IPS-18c (cell line): ENCODE measurements around the gene RTN4RL1.
A peak's percentile ranks its signal among the peaks of the same experiment; 100 is the strongest.

Experiments used
- H3K4me3 ChIP-seq: 2 replicates; pipeline ENCODE4 v1.7.0; 2013; ENCODE audit warnings: low read depth, mild to moderate bottlenecking, low read length, moderate library complexity; ENCODE audit not compliant: insufficient read depth
- H3K9me3 ChIP-seq: one replicate; pipeline ENCODE4 v1.6.1; 2013; ENCODE audit warnings: mild to moderate bottlenecking, low read length, moderate library complexity; ENCODE audit not compliant: control insufficient read depth, insufficient read depth

Gene RTN4RL1

GRCh38 chr17:2061441-2061958 is 36.4 kb upstream of the RTN4RL1 start:
- H3K4me3 ChIP-seq: no peak overlapping the region
- H3K9me3 ChIP-seq: no peaks in the 10 kb centered on the region

GRCh38 chr17:2060681-2061440 is 35.7 kb upstream of the RTN4RL1 start:
- Histone ChIP-seq H3K4me3 (no peak overlapping the region), H3K9me3 (no peaks in the 10 kb centered on the region)

GRCh38 chr17:2060385-2060658 is 35.2 kb upstream of the RTN4RL1 start:
- Histone ChIP-seq H3K9me3 (no peaks in the 10 kb centered on the region), H3K4me3 (no peak overlapping the region)

GRCh38 chr17:2059547-2060384 is 34.6 kb upstream of the RTN4RL1 start:
- H3K4me3 ChIP-seq: no peak overlapping the region; the same call in 1 of the 2 replicates
- no peaks in the 10 kb centered on the region for H3K9me3 ChIP-seq

GRCh38 chr17:2058586-2059546 is 33.7 kb upstream of the RTN4RL1 start:
- peak overlapping the region; percentile 15; the same call in 1 of the 2 replicates for H3K4me3 ChIP-seq
- no peaks in the 10 kb centered on the region for H3K9me3 ChIP-seq

GRCh38 chr17:2057760-2058585 is 32.8 kb upstream of the RTN4RL1 start:
- Histone ChIP-seq H3K4me3 (no peak overlapping the region), H3K9me3 (no peaks in the 10 kb centered on the region)

GRCh38 chr17:2057175-2057759 is 32.1 kb upstream of the RTN4RL1 start:
- Histone ChIP-seq H3K4me3 (no peak overlapping the region), H3K9me3 (no peaks in the 10 kb centered on the region)

GRCh38 chr17:2056206-2057174 is 31.4 kb upstream of the RTN4RL1 start:
- no peaks in the 10 kb centered on the region for H3K9me3 ChIP-seq
- no peak overlapping the region for H3K4me3 ChIP-seq

- Histone ChIP-seq H3K4me3 (peak overlapping the region; percentile 56), H3K9me3 (no peaks in the 10 kb centered on the region)
These were observed 30.4 kb upstream of the RTN4RL1 start for GRCh38 chr17:2055292-2056205.

GRCh38 chr17:2054512-2055291 is 29.6 kb upstream of the RTN4RL1 start, which contains the start of gene HIC1:
HIC1 (plus strand) TSS chr17:2055103; CDS start chr17:2056691, 1,588 bp downstream.
- H3K9me3 ChIP-seq: no peaks in the 10 kb centered on the region
- H3K4me3 ChIP-seq: peak within 1 kb of the TSS; percentile 56

GRCh38 chr17:2054262-2054511 is 29.1 kb upstream of the RTN4RL1 start:
- Histone ChIP-seq H3K4me3 (peak overlapping the region; percentile 50), H3K9me3 (no peaks in the 10 kb centered on the region)

GRCh38 chr17:2053380-2054261 is 28.5 kb upstream of the RTN4RL1 start:
- peak overlapping the region; percentile 50 for H3K4me3 ChIP-seq
- H3K9me3 ChIP-seq: no peaks in the 10 kb centered on the region

- H3K4me3 ChIP-seq: no peak overlapping the region
- no peaks in the 10 kb centered on the region for H3K9me3 ChIP-seq
These were observed 26.9 kb upstream of the RTN4RL1 start for GRCh38 chr17:2051933-2052559.
